ENCODE measurements around the gene OR51I1. TPM values are rescaled to one million over a fixed set of nuclear protein-coding genes. Genes with fewer than 3 reads are reported as not detected.

OR51I1 gene
- total and polyA plus RNA-seq, 2 of the 13 experiments (the other 11 are each of a cell fraction or from before 2014, with no cell fraction given), result 0.09 TPM; not detected in 1

DNA sequence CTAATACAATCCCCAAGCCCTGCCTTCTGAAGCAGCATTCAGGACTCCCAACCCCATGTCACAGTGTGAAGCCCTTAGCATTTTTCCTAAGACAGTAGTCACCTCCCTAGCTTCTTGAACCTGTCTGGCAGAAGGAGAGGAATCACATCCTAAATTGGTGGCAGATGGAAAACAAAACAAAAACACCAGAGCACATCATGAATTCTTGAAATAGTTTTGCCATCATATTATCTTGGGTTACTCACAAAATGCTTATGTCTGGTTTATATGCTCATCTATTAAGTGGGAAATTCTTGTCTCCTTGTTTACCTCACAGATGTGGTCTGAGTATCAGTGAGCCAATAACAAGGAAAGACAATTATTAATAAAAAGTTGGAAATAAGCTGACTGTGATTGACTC, 42.4 kb downstream of the OR51I1 start (continued):
- TF ChIP-seq, protein P1, sequence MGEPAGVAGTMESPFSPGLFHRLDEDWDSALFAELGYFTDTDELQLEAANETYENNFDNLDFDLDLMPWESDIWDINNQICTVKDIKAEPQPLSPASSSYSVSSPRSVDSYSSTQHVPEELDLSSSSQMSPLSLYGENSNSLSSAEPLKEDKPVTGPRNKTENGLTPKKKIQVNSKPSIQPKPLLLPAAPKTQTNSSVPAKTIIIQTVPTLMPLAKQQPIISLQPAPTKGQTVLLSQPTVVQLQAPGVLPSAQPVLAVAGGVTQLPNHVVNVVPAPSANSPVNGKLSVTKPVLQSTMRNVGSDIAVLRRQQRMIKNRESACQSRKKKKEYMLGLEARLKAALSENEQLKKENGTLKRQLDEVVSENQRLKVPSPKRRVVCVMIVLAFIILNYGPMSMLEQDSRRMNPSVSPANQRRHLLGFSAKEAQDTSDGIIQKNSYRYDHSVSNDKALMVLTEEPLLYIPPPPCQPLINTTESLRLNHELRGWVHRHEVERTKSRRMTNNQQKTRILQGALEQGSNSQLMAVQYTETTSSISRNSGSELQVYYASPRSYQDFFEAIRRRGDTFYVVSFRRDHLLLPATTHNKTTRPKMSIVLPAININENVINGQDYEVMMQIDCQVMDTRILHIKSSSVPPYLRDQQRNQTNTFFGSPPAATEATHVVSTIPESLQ (CRISPR knock-in tag; conservative IDR thresholded peaks at IDR 0.05), result no peak
- TF ChIP-seq ZNF543 (CRISPR knock-in tag; IDR thresholded peaks at IDR 0.05), result no peak
- TF ChIP-seq ZFP1 (CRISPR knock-in tag; IDR thresholded peaks at IDR 0.05), result no peak
- no peak for TF ChIP-seq YEATS4 (CRISPR knock-in tag; IDR thresholded peaks at IDR 0.05; ENCODE audit: borderline replicate concordance)
- no peak for TF ChIP-seq YEATS2 (CRISPR knock-in tag; IDR thresholded peaks at IDR 0.05; ENCODE audit: borderline replicate concordance)
- TF ChIP-seq HDAC6 (IDR thresholded peaks at IDR 0.05; ENCODE audit: low read depth, low read length), result no peak
- no peak for TF ChIP-seq ERF (CRISPR knock-in tag; IDR thresholded peaks at IDR 0.05)

DNA sequence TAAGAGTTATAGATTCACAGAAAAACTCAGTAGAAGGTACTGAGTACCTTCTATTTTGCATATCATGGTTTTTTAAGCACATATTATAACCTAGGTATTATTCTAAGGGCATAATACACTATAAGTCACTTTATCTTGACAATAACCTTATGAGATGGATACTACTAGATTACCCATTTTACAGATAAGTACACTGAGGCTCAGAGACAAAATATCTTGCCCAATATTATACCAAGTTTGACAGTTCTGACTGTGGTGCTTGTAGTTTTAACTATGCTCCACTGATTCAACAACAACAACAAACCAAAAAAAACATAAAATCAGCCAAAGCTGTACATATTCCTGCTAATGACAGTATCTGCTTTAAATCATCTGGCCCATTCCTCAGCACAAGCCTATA, 47.2 kb downstream of the OR51I1 start:
- no peak overlapping the region for H3K9ac ChIP-seq (ENCODE audit: insufficient read depth, low read depth, low read length)
- ATAC-seq (no peak), DNase-seq (ENCODE audit: low spot score) (no peak), FAIRE-seq (no peak)
- H3K9me3 ChIP-seq (ENCODE audit: low read length), result no peaks in the 10 kb centered on the region
- no peaks in the 10 kb centered on the region for H3K36me3 ChIP-seq (replicated peaks in 1 of 2; ENCODE audit: control insufficient read depth in 1 of 2, insufficient read depth in 2 of 2, low read length in 2 of 2)
- POLR2A ChIA-PET, result no interaction called here
- no TSS peak for BruUV-seq (replicated peaks)
- intact Hi-C loops (cut with micrococcal nuclease; ENCODE audit: unreplicated experiment) (no loop called here), in situ Hi-C loops (cut with HindIII; ENCODE audit: extremely low pct_ligation_motif_present, low pct_unique_long_range_greater_than_20kb) (no loop called here)
- H3K4me1 ChIP-seq (ENCODE audit: insufficient read depth, low read length), result no peaks in the 10 kb centered on the region
- H3K4me3 ChIP-seq (replicated peaks in 1 of 3; ENCODE audit: insufficient read depth in 1 of 3, low read depth in 2 of 3, low read length in 3 of 3), result no peak overlapping the region
- H2AFZ ChIP-seq (ENCODE audit: low read length), result no peak overlapping the region
- no peaks in the 10 kb centered on the region for H3K27me3 ChIP-seq (ENCODE audit: control insufficient read depth in 1 of 2, insufficient read depth in 2 of 2, low read length in 2 of 2)
- H4K20me1 ChIP-seq (ENCODE audit: insufficient read depth, low read length), result no peaks in the 10 kb centered on the region
- no peak overlapping the region for H3K4me2 ChIP-seq (ENCODE audit: low read depth, low read length)
- H3K79me2 ChIP-seq (ENCODE audit: insufficient read depth, low read length), result no peaks in the 10 kb centered on the region
- CTCF ChIA-PET (ENCODE audit: low intra/inter-chr PET ratio, low total read pairs), result no interaction called here
- no peak overlapping the region for H3K27ac ChIP-seq (ENCODE audit: extremely low read length, insufficient read depth, low read length)
- no peak for TF ChIP-seq LCORL (IDR thresholded peaks at IDR 0.05)
- TF ChIP-seq LCORL (CRISPR knock-in tag; IDR thresholded peaks at IDR 0.05), result no peak
- no peak for TF ChIP-seq ZNF232 (CRISPR knock-in tag; IDR thresholded peaks at IDR 0.05; ENCODE audit: borderline replicate concordance)
- TF ChIP-seq ZNF616 (CRISPR knock-in tag; IDR thresholded peaks at IDR 0.05; ENCODE audit: low read depth), result no peak
- TF ChIP-seq ZNF441 (CRISPR knock-in tag; IDR thresholded peaks at IDR 0.05; ENCODE audit: borderline replicate concordance), result no peak
- no peak for TF ChIP-seq ZNF468 (CRISPR knock-in tag; IDR thresholded peaks at IDR 0.05)
- TF ChIP-seq NCOR1 (IDR thresholded peaks at IDR 0.05; ENCODE audit: borderline replicate concordance, low read length), result no peak
- TF ChIP-seq, protein P2, sequence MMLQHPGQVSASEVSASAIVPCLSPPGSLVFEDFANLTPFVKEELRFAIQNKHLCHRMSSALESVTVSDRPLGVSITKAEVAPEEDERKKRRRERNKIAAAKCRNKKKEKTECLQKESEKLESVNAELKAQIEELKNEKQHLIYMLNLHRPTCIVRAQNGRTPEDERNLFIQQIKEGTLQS (CRISPR knock-in tag; IDR thresholded peaks at IDR 0.05), result no peak
- no peak for TF ChIP-seq FIP1L1 (IDR thresholded peaks at IDR 0.05; ENCODE audit: borderline replicate concordance, insufficient read depth, low read depth, low read length)
- no peak for TF ChIP-seq POLR2AphosphoS5 (IDR thresholded peaks at IDR 0.05; ENCODE audit: low read depth, low read length)
- no peak for TF ChIP-seq ZNF703 (CRISPR knock-in tag; IDR thresholded peaks at IDR 0.05; ENCODE audit: borderline replicate concordance)
- TF ChIP-seq SKI (IDR thresholded peaks at IDR 0.05; ENCODE audit: partially characterized antibody), result no peak
- TF ChIP-seq, protein P3, sequence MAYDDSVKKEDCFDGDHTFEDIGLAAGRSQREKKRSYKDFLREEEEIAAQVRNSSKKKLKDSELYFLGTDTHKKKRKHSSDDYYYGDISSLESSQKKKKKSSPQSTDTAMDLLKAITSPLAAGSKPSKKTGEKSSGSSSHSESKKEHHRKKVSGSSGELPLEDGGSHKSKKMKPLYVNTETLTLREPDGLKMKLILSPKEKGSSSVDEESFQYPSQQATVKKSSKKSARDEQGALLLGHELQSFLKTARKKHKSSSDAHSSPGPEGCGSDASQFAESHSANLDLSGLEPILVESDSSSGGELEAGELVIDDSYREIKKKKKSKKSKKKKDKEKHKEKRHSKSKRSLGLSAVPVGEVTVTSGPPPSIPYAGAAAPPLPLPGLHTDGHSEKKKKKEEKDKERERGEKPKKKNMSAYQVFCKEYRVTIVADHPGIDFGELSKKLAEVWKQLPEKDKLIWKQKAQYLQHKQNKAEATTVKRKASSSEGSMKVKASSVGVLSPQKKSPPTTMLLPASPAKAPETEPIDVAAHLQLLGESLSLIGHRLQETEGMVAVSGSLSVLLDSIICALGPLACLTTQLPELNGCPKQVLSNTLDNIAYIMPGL (CRISPR knock-in tag; IDR thresholded peaks at IDR 0.05; ENCODE audit: borderline replicate concordance in 1 of 2, low read depth in 1 of 2), result no peak
- TF ChIP-seq, protein P4, sequence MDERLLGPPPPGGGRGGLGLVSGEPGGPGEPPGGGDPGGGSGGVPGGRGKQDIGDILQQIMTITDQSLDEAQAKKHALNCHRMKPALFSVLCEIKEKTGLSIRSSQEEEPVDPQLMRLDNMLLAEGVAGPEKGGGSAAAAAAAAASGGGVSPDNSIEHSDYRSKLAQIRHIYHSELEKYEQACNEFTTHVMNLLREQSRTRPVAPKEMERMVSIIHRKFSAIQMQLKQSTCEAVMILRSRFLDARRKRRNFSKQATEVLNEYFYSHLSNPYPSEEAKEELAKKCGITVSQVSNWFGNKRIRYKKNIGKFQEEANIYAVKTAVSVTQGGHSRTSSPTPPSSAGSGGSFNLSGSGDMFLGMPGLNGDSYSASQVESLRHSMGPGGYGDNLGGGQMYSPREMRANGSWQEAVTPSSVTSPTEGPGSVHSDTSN (CRISPR knock-in tag; IDR thresholded peaks at IDR 0.05), result no peak
- no peak for TF ChIP-seq ZFP37 (CRISPR knock-in tag; IDR thresholded peaks at IDR 0.05; ENCODE audit: borderline replicate concordance)

Measured in HepG2 (cell line).